HepG2 (cell line): ENCODE data around the gene HCRTR2. TPM values are rescaled to one million over a fixed set of nuclear protein-coding genes. Genes with fewer than 3 reads are reported as not detected.

ENCODE experiments used
- ATAC-seq: fragments of 200-7000 bp; cut with Tn5 transposase; 3 replicates; pipeline ENCODE4 v1.9.1; 2020; ENCODE audit warnings: mild to moderate bottlenecking, moderate library complexity
- BruUV-seq: library from RNA; stranded (reverse); fragments of 400-500 nt; replicated peaks from 2 replicates; lab custom pipeline; 2021; lab: Mats Ljungman, UMichigan
- CTCF ChIA-PET: fragments of 300-600 bp; formaldehyde crosslinking; extraction: SDS; loops from one replicate; lab custom pipeline; 2021; ENCODE audit warnings: low total read pairs, inconsistent platforms, low intra/inter-chr PET ratio; lab: Yijun Ruan, JAX
- POLR2A ChIA-PET: fragments of 350-600 bp; sonication (Branson Sonifier 250); formaldehyde crosslinking; loops from one replicate; lab custom pipeline; 2020; ENCODE audit warnings: antibody characterized with exemption, inconsistent platforms; lab: Yijun Ruan, JAX
- DNase-seq: peaks from one replicate; pipeline ENCODE4 v3.0.0-alpha.2; 2015; ENCODE audit warnings: low spot score
- FAIRE-seq: peaks from 3 replicates; lab custom pipeline; 2011; peaks lifted over from hg19 to GRCh38; lab: Jason Lieb, UNC
- H2AFZ ChIP-seq: one replicate; pipeline ENCODE4 v1.6.1; 2011; ENCODE audit warnings: low read length, inconsistent platforms
- H3K27ac ChIP-seq: fragments of 300-600 bp; 3 replicates; pipeline ENCODE4 v1.8.0; 2011; ENCODE audit warnings: mixed run types, mild to moderate bottlenecking, mixed read lengths, low read length, inconsistent platforms; ENCODE audit not compliant: insufficient read depth; ENCODE audit errors: extremely low read length
- H3K27me3 ChIP-seq, 2 experiments: fragments of 200-600 bp in 1 of 2; 2 replicates in 1 of 2; 3 replicates in 1 of 2; pipeline versions ENCODE4 v1.6.0 to v1.8.0; 2011; ENCODE audit warnings: low read length in 2 of 2, mild to moderate bottlenecking in 2 of 2, moderate library complexity in 2 of 2, inconsistent platforms in 1 of 2; ENCODE audit not compliant: insufficient read depth in 2 of 2, control insufficient read depth in 1 of 2
- H3K36me3 ChIP-seq, 2 experiments: fragments of 200-600 bp in 1 of 2; replicated peaks in 1 of 2; 2 replicates in 1 of 2; 3 replicates in 1 of 2; pipeline versions ENCODE4 v1.5.1 to v1.8.0; 2011; ENCODE audit warnings: low read length in 2 of 2, inconsistent platforms in 1 of 2; ENCODE audit not compliant: insufficient read depth in 2 of 2, control insufficient read depth in 1 of 2
- H3K4me1 ChIP-seq: 2 replicates; pipeline ENCODE4 v1.5.1; 2012; ENCODE audit warnings: low read length, inconsistent platforms; ENCODE audit not compliant: insufficient read depth
- H3K4me2 ChIP-seq: 2 replicates; pipeline ENCODE4 v1.6.0; 2011; ENCODE audit warnings: low read depth, low read length, inconsistent platforms
- H3K4me3 ChIP-seq, 3 experiments: fragments of 200-600 bp in 1 of 3; sonication (generic), shearing (Covaris generic) in 1 of 3; replicated peaks in 1 of 3; 2 replicates each; pipeline ENCODE4 v1.5.1; 2011 to 2016; ENCODE audit warnings: low read length in 3 of 3, inconsistent platforms in 2 of 3, low read depth in 2 of 3, mild to moderate bottlenecking in 2 of 3, control low read depth in 1 of 3, mixed read lengths in 1 of 3; ENCODE audit not compliant: insufficient read depth in 1 of 3
- H3K79me2 ChIP-seq: one replicate; pipeline ENCODE4 v1.6.1; 2011; ENCODE audit warnings: low read length, inconsistent platforms; ENCODE audit not compliant: insufficient read depth
- H3K9ac ChIP-seq: 2 replicates; pipeline ENCODE4 v1.6.0; 2011; ENCODE audit warnings: mild to moderate bottlenecking, low read depth, low read length, inconsistent platforms; ENCODE audit not compliant: insufficient read depth
- H3K9me3 ChIP-seq: 2 replicates; pipeline ENCODE4 v1.5.1; 2012; ENCODE audit warnings: mild to moderate bottlenecking, low read length
- H4K20me1 ChIP-seq: 2 replicates; pipeline ENCODE4 v1.6.0; 2011; ENCODE audit warnings: inconsistent platforms, mild to moderate bottlenecking, low read length, moderate library complexity; ENCODE audit not compliant: insufficient read depth
- BORCS8-MEF2B ChIP-seq: sonication (generic); formaldehyde crosslinking; IDR thresholded peaks from 2 replicates; pipeline ENCODE4 v1.8.0; 2022; ENCODE audit warnings: mild to moderate bottlenecking, missing genetic modification reagents
- DR1 ChIP-seq: sonication (generic); formaldehyde crosslinking; IDR thresholded peaks from 2 replicates; pipeline ENCODE4 v1.8.0; 2021; ENCODE audit warnings: mild to moderate bottlenecking, missing genetic modification reagents, inconsistent platforms
- EEA1 ChIP-seq: sonication (generic); formaldehyde crosslinking; IDR thresholded peaks from 2 replicates; pipeline ENCODE4 v1.5.1; 2020; ENCODE audit warnings: mild to moderate bottlenecking, missing genetic modification reagents, borderline replicate concordance
- FOXM1 ChIP-seq: sonication (generic); formaldehyde crosslinking; IDR thresholded peaks from 2 replicates; pipeline ENCODE4 v1.5.0; 2020; ENCODE audit warnings: missing genetic modification reagents
- GPN1 ChIP-seq: sonication (generic); formaldehyde crosslinking; IDR thresholded peaks from 2 replicates; pipeline ENCODE4 v1.5.1; 2020; ENCODE audit warnings: missing genetic modification reagents, borderline replicate concordance
- HOMEZ ChIP-seq: IDR thresholded peaks from 2 replicates; pipeline ENCODE4 v1.6.1; 2016; ENCODE audit warnings: low read depth
- NFYC ChIP-seq: IDR thresholded peaks from 2 replicates; pipeline ENCODE4 v1.6.1; 2016; ENCODE audit warnings: missing genetic modification reagents, missing compliant biosample characterization
- SIN3B ChIP-seq: fragments of 150-350 bp; IDR thresholded peaks from 2 replicates; pipeline ENCODE4 v1.6.1; 2014; ENCODE audit warnings: low read length
- ZNF619 ChIP-seq: sonication (generic); formaldehyde crosslinking; IDR thresholded peaks from 2 replicates; pipeline ENCODE4 v1.4.0; 2020; ENCODE audit warnings: mild to moderate bottlenecking, missing genetic modification reagents
- ZNF644 ChIP-seq: IDR thresholded peaks from 2 replicates; pipeline ENCODE4 v1.6.1; 2016; ENCODE audit warnings: low read depth
- ZSCAN9 ChIP-seq: IDR thresholded peaks from 2 replicates; pipeline ENCODE4 v1.6.1; 2016; ENCODE audit warnings: borderline replicate concordance
- WGBS: methylation state at CpG from one replicate; pipeline ENCODE4 v1.1.6; 2017; ENCODE audit warnings: low lambda C conversion rate; 5-methylcytosine and 5-hydroxymethylcytosine counted together
- in situ Hi-C: cut with HindIII; loops from 2 replicates; pipeline ENCODE4 v1.10.0; 2017; ENCODE audit warnings: low pct_unique_long_range_greater_than_20kb; ENCODE audit not compliant: extremely low pct_ligation_motif_present
- intact Hi-C: fragments of 100-400 bp; cut with micrococcal nuclease; formaldehyde crosslinking; loops from one replicate; pipeline ENCODE4 v1.10.0; 2022; ENCODE audit not compliant: unreplicated experiment
- polyA plus RNA-seq, 8 experiments: library from polyadenylated mRNA; depleted of rRNA in 3 of 8; stranded (reverse) in 7 of 8; unstranded in 1 of 8; fragments of >200 nt; fragmentation: Illumina TruSeq in 4 of 8; extraction: Trizol in 4 of 8; gene quantifications; 2 replicates each; pipeline versions ENCODE4 v1.2.1 to v1.2.3, GENCODE V29; 2011 to 2016; ENCODE audit warnings: low read depth in 4 of 8, missing spikeins in 1 of 8, mixed read lengths in 1 of 8; ENCODE audit not compliant: insufficient read depth in 1 of 8
- total RNA-seq, 5 experiments: library from RNA; depleted of rRNA; stranded (reverse); fragments of >200 nt; fragmentation: Illumina TruSeq; extraction: Trizol; gene quantifications; 2 replicates each; pipeline ENCODE4 v1.2.3, GENCODE V29; 2016; ENCODE audit warnings: low read depth in 1 of 5
- TF ChIP-seq, protein P1 (sequence below): sonication (generic); formaldehyde crosslinking; IDR thresholded peaks from 2 replicates; pipeline ENCODE4 v1.4.0; 2020; ENCODE audit warnings: mild to moderate bottlenecking, missing genetic modification reagents
- TF ChIP-seq, protein P2 (sequence below): sonication (generic); formaldehyde crosslinking; IDR thresholded peaks from 2 replicates; pipeline ENCODE4 v1.5.0; 2020; ENCODE audit warnings: missing genetic modification reagents, mild to moderate bottlenecking, borderline replicate concordance

The HCRTR2 gene
- total and polyA plus RNA-seq, 2 of the 13 experiments (the other 11 are each of a cell fraction or from before 2014, with no cell fraction given), result not detected

DNA sequence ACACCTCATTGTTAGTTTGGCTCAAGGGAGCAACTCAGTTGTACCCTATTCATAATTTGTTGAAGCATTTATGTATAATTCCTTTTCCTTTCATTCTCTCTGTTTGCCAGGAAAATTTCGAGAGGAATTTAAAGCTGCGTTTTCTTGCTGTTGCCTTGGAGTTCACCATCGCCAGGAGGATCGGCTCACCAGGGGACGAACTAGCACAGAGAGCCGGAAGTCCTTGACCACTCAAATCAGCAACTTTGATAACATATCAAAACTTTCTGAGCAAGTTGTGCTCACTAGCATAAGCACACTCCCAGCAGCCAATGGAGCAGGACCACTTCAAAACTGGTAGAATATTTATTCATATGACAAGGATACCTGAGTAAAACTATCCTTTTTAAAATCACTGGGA lies 107.8 kb downstream of the HCRTR2 start:
- Histone ChIP-seq H3K36me3 (no peaks in the 10 kb centered on the region), H3K27ac (no peak overlapping the region), H3K27me3 (no peaks in the 10 kb centered on the region), H2AFZ (no peak overlapping the region), H3K4me3 (no peak overlapping the region), H3K79me2 (no peaks in the 10 kb centered on the region), H4K20me1 (no peaks in the 10 kb centered on the region), H3K9ac (no peak overlapping the region), H3K4me1 (no peaks in the 10 kb centered on the region), H3K4me2 (no peak overlapping the region), H3K9me3 (no peaks in the 10 kb centered on the region)
- CTCF ChIA-PET, result no interaction called here
- ATAC-seq (no peak), FAIRE-seq (no peak), DNase-seq (no peak)
- TF ChIP-seq ZNF644 (no peak), GPN1 (no peak), EEA1 (CRISPR knock-in tag) (no peak), DR1 (CRISPR knock-in tag) (no peak), ZSCAN9 (no peak), BORCS8-MEF2B (CRISPR knock-in tag) (no peak), SIN3B (no peak), NFYC (no peak), ZNF619 (no peak), HOMEZ (CRISPR knock-in tag) (no peak), FOXM1 (CRISPR knock-in tag) (no peak)
- TF ChIP-seq, protein P1, sequence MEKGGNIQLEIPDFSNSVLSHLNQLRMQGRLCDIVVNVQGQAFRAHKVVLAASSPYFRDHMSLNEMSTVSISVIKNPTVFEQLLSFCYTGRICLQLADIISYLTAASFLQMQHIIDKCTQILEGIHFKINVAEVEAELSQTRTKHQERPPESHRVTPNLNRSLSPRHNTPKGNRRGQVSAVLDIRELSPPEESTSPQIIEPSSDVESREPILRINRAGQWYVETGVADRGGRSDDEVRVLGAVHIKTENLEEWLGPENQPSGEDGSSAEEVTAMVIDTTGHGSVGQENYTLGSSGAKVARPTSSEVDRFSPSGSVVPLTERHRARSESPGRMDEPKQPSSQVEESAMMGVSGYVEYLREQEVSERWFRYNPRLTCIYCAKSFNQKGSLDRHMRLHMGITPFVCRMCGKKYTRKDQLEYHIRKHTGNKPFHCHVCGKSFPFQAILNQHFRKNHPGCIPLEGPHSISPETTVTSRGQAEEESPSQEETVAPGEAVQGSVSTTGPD (CRISPR knock-in tag), result no peak
- TF ChIP-seq, protein P2, sequence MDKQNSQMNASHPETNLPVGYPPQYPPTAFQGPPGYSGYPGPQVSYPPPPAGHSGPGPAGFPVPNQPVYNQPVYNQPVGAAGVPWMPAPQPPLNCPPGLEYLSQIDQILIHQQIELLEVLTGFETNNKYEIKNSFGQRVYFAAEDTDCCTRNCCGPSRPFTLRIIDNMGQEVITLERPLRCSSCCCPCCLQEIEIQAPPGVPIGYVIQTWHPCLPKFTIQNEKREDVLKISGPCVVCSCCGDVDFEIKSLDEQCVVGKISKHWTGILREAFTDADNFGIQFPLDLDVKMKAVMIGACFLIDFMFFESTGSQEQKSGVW (CRISPR knock-in tag), result no peak
- in situ Hi-C loops (loop anchor here (25.0 kb wide), 2 partner anchors 680 to 1005 kb away; no protein-coding TSS in a partner anchor), intact Hi-C loops (loop anchor here (1.0 to 10.0 kb wide), 2 partner anchors 42 to 243 kb away; no protein-coding TSS in a partner anchor)
- POLR2A ChIA-PET, result no interaction called here
- WGBS, result under 1% methylated on average over 6 of the region's 6 CpGs
- BruUV-seq, result no TSS peak
